Muscle of back (tissue), 13 donors: ENCODE data around the gene MRPL4. TPM values are rescaled to one million over a fixed set of nuclear protein-coding genes. Genes with fewer than 3 reads are reported as not detected.

Experiments
- DNase-seq, 3 donors: peaks; one replicate each; pipeline versions ENCODE4 v3.0.0 to v3.0.0-alpha.2; 2013
- long read RNA-seq, 9 donors: transcript quantifications; one replicate each; lab custom pipeline, GENCODE V29; 2026
- polyA plus RNA-seq, 10 donors: library from polyadenylated mRNA; unstranded; fragments of 120-200 nt; gene quantifications; one replicate each; pipeline ENCODE4 v1.2.1, GENCODE V29; 2013; ENCODE audit not compliant: insufficient read length in 10 of 10

The MRPL4 gene
- 10 to 100 TPM; 21.8 to 39.6 (median 30.0) TPM for polyA plus RNA-seq
- long read RNA-seq, donor 1, transcript MRPL4-201 (9 exons, 1,455 nt), result major isoform, 8 of 9 reads
- long read RNA-seq, donor 1, partial matches to known transcripts, result 0 of 9 reads
- long read RNA-seq, donor 1, other reads (novel, unspliced or antisense), result 0 of 9 reads
- long read RNA-seq, donor 2, transcript MRPL4-201 (9 exons, 1,455 nt), result major isoform, 18 of 19 reads
- long read RNA-seq, donor 2, partial matches to known transcripts, result 0 of 19 reads
- long read RNA-seq, donor 2, other reads (novel, unspliced or antisense), result 0 of 19 reads
- long read RNA-seq, donor 3, result 0 reads
- long read RNA-seq, donor 4, transcript MRPL4-201 (9 exons, 1,455 nt), result major isoform, 9 of 9 reads
- long read RNA-seq, donor 4, partial matches to known transcripts, result 0 of 9 reads
- long read RNA-seq, donor 4, other reads (novel, unspliced or antisense), result 0 of 9 reads
- long read RNA-seq, donor 5, transcript MRPL4-201 (9 exons, 1,455 nt), result major isoform, 14 of 17 reads
- long read RNA-seq, donor 5, partial matches to known transcripts, result 0 of 17 reads
- long read RNA-seq, donor 5, other reads (novel, unspliced or antisense), result 0 of 17 reads
- long read RNA-seq, donor 6, transcript MRPL4-201 (9 exons, 1,455 nt), result major isoform, 15 of 16 reads
- long read RNA-seq, donor 6, partial matches to known transcripts, result 0 of 16 reads
- long read RNA-seq, donor 6, other reads (novel, unspliced or antisense), result 0 of 16 reads
- long read RNA-seq, donor 7, transcript MRPL4-201 (9 exons, 1,455 nt), result major isoform, 10 of 12 reads
- long read RNA-seq, donor 7, partial matches to known transcripts, result 0 of 12 reads
- long read RNA-seq, donor 7, other reads (novel, unspliced or antisense), result 0 of 12 reads
- long read RNA-seq, donor 8, partial matches to known transcripts, result 0 of 4 reads
- long read RNA-seq, donor 8, other reads (novel, unspliced or antisense), result 0 of 4 reads
- long read RNA-seq, donor 9, partial matches to known transcripts, result 0 of 1 reads
- long read RNA-seq, donor 9, other reads (novel, unspliced or antisense), result 0 of 1 reads

DNA sequence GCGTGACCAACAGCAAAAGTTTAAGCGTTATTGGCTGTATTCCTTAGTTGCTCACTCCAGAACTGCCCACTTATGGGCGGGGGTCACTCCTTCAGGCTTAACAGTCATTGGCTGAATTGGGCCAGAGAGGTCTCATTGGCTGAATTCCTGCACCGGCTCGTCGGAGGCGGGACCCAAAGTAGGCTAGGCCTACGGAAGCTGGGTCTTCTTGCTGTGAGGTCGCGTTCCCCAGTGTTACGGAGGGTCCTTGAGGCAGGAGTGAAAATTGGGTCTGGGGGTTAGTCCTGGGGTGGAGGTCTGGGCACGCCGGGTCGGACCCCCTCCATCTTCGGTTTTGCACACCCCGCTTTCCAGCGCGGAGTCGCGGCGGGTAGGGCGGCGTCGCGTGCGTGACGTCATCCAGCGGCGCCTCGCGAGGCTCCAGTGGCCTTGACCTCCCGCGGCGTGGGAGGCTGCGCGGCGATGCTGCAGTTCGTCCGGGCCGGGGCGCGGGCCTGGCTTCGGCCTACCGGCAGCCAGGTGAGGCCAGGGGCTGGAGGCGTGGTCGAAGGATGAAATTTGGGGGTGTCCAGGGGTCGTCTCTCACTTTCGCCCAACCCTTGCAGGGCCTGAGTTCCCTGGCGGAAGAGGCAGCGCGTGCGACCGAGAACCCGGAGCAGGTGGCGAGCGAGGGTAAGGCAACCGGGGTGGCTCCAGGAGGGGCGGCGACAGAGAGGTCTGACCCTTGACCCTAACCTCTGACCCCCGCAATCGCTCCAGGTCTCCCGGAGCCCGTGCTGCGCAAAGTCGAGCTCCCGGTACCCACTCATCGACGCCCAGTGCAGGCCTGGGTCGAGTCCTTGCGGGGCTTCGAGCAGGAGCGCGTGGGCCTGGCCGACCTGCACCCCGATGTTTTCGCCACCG, at the start of gene MRPL4:
Gene MRPL4, plus strand, starts transcription at position 423 of the 903 bp plus-strand sequence. Its CDS starts 40 bp downstream, at position 463.
- peak; percentile 98 to 100 (median 99) for DNase-seq

DNA sequence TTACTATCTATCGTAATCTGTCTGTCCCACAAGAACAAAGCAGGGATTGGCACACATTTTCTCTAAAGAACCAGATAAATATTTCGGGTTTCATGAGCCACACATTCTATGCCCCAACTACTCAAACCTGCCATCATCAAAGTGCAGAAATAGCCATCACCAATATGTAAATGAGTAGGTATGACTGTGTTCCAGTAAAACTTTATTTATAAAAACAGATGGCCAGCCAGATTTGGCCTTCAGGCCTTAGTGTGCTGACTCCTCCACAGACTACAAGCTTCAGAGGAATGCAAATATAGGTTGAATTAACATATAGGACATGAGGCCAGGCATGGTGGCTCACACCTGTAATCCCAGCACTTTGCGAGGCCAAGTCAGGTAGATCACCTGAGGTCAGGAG, 48.3 kb upstream of the MRPL4 start:
- no peak for DNase-seq

GRCh38 chr19:10205636-10206035, 46.4 kb upstream of the MRPL4 start:
- no peak for DNase-seq

DNA sequence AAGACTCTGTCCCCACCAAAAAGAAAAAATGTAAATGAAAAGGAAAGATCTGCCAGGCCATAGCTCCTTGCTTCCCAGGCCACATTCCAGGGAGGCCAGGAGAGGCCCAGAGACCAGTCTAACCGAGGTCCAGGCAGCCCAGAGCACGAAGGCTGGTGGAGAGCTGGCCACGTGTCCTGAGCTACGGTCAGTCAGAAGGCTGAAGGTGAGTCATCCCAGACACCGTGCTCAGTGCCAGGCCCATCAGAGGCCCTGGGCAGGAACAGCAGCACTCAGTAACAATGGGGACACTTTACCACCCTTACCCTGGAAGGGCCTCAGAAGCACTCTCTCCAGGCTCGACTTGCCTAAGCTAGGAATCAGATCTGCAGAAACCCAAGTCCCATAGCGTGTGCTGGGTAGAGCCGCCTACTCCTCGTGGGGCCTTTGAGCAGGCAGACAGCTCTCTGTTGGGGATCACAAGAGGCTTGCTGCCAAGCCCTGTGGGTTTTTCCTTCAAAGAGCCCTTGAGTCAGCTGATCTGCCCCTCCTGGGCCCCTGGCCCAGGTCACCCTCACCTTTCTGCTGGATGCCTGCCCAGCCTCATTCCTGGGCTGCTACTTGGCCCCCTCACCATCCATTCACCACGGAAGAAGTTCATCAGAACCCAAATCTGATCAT, 45.7 kb upstream of the MRPL4 start:
- no peak for DNase-seq

GRCh38 chr19:10207026-10207425, 45.0 kb upstream of the MRPL4 start:
- no peak for DNase-seq

DNA sequence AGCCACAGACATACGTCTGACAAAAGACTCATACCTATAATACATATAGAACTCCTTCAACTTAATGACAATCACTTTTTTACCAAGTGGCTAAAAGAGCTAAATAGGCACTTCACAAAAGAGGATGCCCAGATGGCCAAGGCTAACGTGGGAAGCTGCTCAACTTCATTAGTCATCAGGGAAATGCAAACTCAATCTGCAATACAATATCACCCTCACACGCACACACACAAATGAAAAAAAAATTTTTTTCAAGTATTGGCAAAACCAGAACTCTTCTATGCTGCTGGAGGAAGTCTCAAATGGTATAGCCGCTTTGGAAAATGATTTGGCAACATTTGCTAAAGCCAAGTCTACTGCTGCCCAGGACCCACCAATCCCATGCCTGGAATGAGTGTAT, 42.7 kb upstream of the MRPL4 start:
- no peak for DNase-seq

DNA sequence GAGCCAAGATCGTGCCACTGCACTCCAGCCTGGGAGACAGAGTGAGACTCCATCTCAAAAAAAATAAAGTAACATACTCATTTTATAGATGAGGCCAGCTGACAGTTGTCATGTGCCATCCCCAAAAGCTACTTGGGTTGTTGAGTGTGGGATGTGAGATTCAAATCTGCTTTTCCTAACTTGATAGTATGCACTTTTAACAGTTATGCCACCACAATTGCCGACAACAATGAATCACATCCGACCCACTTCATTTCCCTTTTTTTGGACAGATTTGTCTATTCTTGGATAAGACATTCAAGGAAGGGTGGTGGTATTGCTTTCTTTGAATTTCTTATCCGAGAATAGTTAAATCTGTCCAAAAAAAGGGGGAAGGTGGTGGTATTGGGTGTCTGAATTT, 41.0 kb upstream of the MRPL4 start:
- DNase-seq, result no peak

- DNase-seq, result no peak
Measured at GRCh38 chr19:10211691-10212090, 40.3 kb upstream of the MRPL4 start.

GRCh38 chr19:10214784-10215183, 37.2 kb upstream of the MRPL4 start:
- peak in 1 of 3 donors; percentile 29 for DNase-seq

DNA sequence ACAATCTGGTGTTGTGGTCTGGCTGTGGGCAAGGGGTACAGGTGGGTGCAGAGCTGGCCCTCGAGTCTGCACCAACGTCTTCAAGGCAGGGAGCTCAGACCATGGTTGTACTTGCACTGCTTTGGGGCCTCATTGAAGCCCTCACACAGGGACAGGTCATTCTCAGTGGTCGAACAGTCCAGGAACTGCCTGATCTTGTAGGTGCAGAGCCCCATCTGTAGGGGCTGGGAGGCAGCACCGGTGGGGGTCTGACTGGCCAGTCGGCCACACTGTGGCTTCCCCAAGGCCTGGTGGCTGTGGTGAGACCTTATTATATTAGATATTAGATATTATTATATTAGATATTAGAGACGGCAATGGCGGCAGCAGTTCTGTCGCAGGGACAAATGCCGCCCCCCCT, 34.9 kb upstream of the MRPL4 start:
- no peak for DNase-seq

DNA sequence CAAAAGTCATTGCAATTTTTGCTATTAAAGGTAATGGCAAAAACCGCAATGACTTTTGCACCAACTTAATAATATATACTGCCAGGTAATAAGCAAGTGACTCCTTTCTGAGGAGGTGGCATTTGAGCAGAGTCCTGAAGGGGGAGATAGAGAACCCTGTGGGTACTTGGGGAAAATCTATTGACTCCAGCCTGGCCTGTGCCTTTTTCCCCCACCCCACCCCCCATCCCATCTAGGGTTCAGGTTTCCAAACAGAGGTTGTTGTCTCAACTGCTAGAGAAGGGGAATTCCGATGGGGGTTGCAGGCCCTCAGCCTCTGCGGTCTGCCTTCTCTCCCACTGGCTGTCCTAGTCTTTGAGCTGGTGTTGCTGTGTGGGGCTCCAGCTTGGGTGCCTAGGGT, 32.3 kb upstream of the MRPL4 start:
- DNase-seq, result peak in 1 of 3 donors; percentile 47

DNA sequence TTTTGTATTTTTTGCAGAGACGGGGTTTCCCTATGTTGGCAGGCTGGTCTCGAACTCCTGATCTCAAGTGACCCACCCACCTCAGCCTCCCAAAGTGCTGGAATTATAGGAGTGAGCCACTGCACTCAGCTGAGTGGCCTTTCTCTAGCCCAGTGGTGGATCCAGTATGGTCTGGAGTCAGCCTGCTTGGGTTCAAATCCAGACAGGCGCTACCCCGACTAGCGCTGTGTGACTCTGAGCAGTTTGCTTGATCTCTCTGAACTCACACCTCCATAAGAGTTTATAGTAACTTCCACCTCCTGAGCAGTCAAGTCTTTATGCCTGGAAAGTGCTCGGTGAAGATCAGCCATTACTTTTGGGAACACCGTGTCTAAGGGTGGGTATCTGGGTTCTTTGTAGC, 31.3 kb upstream of the MRPL4 start:
- DNase-seq, result no peak

DNA sequence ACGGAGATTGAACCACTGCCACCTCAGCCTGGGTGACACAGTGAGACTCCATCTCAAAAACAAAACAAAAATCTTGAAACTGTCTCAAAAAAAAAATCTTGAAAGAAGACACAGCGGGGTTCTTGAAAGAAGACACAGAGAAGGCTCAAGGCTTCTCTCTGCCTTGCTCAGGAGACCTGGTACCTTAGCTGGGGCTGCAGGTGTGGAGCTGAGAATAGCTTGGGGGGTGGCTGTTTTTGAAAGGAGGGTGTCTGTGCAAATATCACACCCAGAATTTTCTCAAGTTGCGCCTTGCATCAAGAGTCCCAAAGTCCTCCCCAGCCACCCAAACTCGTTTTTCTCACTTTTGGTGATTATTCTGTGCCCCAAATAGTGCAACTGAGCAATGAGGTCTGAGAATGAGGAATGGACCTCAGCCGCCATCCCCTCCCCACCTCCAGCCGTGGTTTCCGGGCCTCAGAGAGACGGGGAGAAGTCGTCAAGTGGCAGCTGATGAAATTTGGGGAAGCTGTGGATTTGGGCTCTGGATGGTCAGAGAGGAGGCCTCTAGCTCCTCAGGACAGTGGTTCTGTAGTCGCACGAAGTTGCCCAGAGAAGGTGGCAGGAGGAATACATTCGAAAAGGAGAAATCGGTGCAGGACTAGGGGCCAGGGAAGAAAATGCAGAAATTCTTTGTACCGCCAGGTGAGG, 29.7 kb upstream of the MRPL4 start:
- DNase-seq, result no peak

GRCh38 chr19:10223488-10224213, 28.4 kb upstream of the MRPL4 start:
- no peak for DNase-seq

GRCh38 chr19:10224337-10224736, 27.7 kb upstream of the MRPL4 start:
- DNase-seq, result no peak

GRCh38 chr19:10226021-10226375, 26.0 kb upstream of the MRPL4 start:
- DNase-seq, result no peak

- peak; percentile 89 to 97 (median 93) for DNase-seq
Measured at GRCh38 chr19:10226376-10227025, 25.5 kb upstream of the MRPL4 start.

GRCh38 chr19:10227026-10227971, 24.7 kb upstream of the MRPL4 start:
- peak in 2 of 3 donors; percentile 22 to 92 for DNase-seq
